K562 (cell line): ENCODE results near the gene MKNK1. TPM values are rescaled to one million over a fixed set of nuclear protein-coding genes. Genes with fewer than 3 reads are reported as not detected.

Source experiments
- EHMT2 ChIP-seq: fragments of 450-650 bp; IDR thresholded peaks from 2 replicates; pipeline ENCODE4 v1.6.1; 2018; ENCODE audit warnings: antibody characterized with exemption
- FOXK2 ChIP-seq, 2 experiments: fragments of 450-650 bp; IDR thresholded peaks in 1 of 2; conservative IDR thresholded peaks in 1 of 2; 2 replicates each; pipeline ENCODE4 v1.6.1; 2016; ENCODE audit warnings: low read depth in 2 of 2, mild to moderate bottlenecking in 1 of 2
- KDM4B ChIP-seq, 2 experiments: fragments of 450-650 bp in 1 of 2; sonication (generic) in 1 of 2; IDR thresholded peaks; 2 replicates each; pipeline ENCODE4 v1.6.1; 2016 to 2017; ENCODE audit warnings: borderline replicate concordance in 2 of 2, antibody characterized with exemption in 1 of 2, low read depth in 1 of 2, mild to moderate bottlenecking in 1 of 2
- MBD2 ChIP-seq: sonication (generic); IDR thresholded peaks from 2 replicates; pipeline ENCODE4 v1.6.1; 2016; ENCODE audit warnings: low read depth, borderline replicate concordance
- MTF1 ChIP-seq: fragments of 250-450 bp; sonication (Bioruptor Pico); IDR thresholded peaks from 2 replicates; pipeline ENCODE4 v1.9.0; 2021; ENCODE audit warnings: moderate library complexity, mild to moderate bottlenecking, inconsistent platforms, borderline replicate concordance
- PTRF ChIP-seq: fragments of 450-650 bp; IDR thresholded peaks from 2 replicates; pipeline ENCODE4 v1.6.1; 2016; ENCODE audit warnings: mild to moderate bottlenecking, missing genetic modification characterization, missing compliant biosample characterization
- TEAD1 ChIP-seq, 2 experiments: fragments of 450-650 bp in 1 of 2; sonication (generic) in 1 of 2; formaldehyde crosslinking; IDR thresholded peaks; 2 replicates each; pipeline versions ENCODE4 v1.4.0 to v1.8.0; 2020 to 2022; ENCODE audit warnings: mild to moderate bottlenecking in 2 of 2, missing genetic modification reagents in 1 of 2
- polyA plus RNA-seq, 8 experiments: library from polyadenylated mRNA; depleted of rRNA in 4 of 8; stranded (reverse) in 5 of 8; unstranded in 3 of 8; fragments of >200 nt; fragmentation: Nextera tagmentation in 2 of 8; fragmentation: Illumina TruSeq in 1 of 8; extraction: Ambion mirVana in 2 of 8; extraction: Trizol in 1 of 8; gene quantifications; 2 replicates each; pipeline versions ENCODE4 v1.2.1 to v1.2.3, GENCODE V29; 2011 to 2014; ENCODE audit warnings: inconsistent platforms in 1 of 8, missing spikeins in 1 of 8
- total RNA-seq, 7 experiments: library from RNA; depleted of rRNA in 6 of 7; stranded (reverse); fragments of >200 nt in 6 of 7; fragmentation: Illumina TruSeq in 2 of 7; extraction: Trizol in 2 of 7; gene quantifications; 2 replicates each; pipeline versions ENCODE4 v1.2.1 to v1.2.3, GENCODE V29; 2011 to 2021; ENCODE audit warnings: low replicate concordance in 1 of 7
- TF ChIP-seq, protein P1 (sequence below): fragments of 450-650 bp; IDR thresholded peaks from 2 replicates; pipeline ENCODE4 v1.7.1; 2018; ENCODE audit warnings: mild to moderate bottlenecking, low read depth; ENCODE audit not compliant: partially characterized antibody
- TF ChIP-seq, protein P2 (sequence below), 3 experiments: IDR thresholded peaks in 2 of 3; conservative IDR thresholded peaks in 1 of 3; 2 replicates each; pipeline ENCODE4 v1.5.1; 2011 to 2012; ENCODE audit warnings: low read length in 3 of 3, mild to moderate bottlenecking in 3 of 3, control low read depth in 2 of 3, improper control_type of control experiment in 1 of 3, inconsistent platforms in 1 of 3, low read depth in 1 of 3, mixed read lengths in 1 of 3, moderate library complexity in 1 of 3; ENCODE audit not compliant: insufficient read depth in 2 of 3
- TF ChIP-seq, protein P3 (sequence below): fragments of 200-600 bp; sonication (generic); IDR thresholded peaks from one replicate; pipeline ENCODE4 v1.6.1; 2012; ENCODE audit warnings: mild to moderate bottlenecking, low read depth, low read length, inconsistent platforms

MKNK1 gene
- total and polyA plus RNA-seq, 9 of the 15 experiments (the other 6 are each of a cell fraction or from before 2014, with no cell fraction given): 27.7 to 51.3 (median 43.7) TPM

DNA sequence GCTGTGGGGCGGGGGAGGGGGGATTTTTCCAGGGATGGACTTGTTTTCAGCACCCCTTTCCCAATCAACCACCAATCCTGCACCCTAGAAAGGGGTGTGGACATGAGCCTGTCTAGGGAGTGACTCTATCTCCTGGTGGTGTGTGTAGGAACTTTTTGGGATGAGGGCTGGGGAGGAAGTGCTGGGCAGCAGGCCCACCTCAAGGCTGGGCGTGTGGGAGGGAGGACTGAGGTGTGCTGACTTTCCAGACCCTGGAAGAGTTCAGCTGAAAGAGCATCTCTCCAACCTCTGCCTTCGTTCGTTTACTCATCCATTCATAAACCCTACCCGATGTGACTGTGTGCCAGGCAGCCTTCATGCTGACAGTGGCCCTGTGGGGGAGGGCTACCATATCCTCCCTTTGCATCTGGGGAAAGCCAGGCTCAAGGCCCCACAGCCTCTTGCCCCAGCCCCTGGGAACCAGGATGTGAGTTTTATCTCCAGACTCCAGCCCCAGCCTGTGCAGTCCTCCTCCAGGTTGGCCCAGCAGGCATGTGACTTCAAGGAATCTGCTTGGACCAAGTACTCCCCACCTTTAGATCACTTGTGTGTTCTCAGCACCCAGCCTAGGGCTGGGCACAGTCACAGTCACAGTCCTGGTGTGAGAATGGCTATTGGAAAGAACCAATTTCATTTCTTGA is 59.4 kb downstream of the MKNK1 start (continued):
- TF ChIP-seq, protein P1, sequence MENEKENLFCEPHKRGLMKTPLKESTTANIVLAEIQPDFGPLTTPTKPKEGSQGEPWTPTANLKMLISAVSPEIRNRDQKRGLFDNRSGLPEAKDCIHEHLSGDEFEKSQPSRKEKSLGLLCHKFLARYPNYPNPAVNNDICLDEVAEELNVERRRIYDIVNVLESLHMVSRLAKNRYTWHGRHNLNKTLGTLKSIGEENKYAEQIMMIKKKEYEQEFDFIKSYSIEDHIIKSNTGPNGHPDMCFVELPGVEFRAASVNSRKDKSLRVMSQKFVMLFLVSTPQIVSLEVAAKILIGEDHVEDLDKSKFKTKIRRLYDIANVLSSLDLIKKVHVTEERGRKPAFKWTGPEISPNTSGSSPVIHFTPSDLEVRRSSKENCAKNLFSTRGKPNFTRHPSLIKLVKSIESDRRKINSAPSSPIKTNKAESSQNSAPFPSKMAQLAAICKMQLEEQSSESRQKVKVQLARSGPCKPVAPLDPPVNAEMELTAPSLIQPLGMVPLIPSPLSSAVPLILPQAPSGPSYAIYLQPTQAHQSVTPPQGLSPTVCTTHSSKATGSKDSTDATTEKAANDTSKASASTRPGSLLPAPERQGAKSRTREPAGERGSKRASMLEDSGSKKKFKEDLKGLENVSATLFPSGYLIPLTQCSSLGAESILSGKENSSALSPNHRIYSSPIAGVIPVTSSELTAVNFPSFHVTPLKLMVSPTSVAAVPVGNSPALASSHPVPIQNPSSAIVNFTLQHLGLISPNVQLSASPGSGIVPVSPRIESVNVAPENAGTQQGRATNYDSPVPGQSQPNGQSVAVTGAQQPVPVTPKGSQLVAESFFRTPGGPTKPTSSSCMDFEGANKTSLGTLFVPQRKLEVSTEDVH: no peak
- TF ChIP-seq TEAD1 (CRISPR knock-in tag; IDR thresholded peaks at IDR 0.05): peak in 1 of 2 experiments; percentile 82; a peak in 1 of 4 replicates
- TF ChIP-seq MTF1 (CRISPR knock-in tag): no peak
- peak; percentile 66 for TF ChIP-seq MBD2
- no peak for TF ChIP-seq PTRF (tag)
- TF ChIP-seq, protein P2, sequence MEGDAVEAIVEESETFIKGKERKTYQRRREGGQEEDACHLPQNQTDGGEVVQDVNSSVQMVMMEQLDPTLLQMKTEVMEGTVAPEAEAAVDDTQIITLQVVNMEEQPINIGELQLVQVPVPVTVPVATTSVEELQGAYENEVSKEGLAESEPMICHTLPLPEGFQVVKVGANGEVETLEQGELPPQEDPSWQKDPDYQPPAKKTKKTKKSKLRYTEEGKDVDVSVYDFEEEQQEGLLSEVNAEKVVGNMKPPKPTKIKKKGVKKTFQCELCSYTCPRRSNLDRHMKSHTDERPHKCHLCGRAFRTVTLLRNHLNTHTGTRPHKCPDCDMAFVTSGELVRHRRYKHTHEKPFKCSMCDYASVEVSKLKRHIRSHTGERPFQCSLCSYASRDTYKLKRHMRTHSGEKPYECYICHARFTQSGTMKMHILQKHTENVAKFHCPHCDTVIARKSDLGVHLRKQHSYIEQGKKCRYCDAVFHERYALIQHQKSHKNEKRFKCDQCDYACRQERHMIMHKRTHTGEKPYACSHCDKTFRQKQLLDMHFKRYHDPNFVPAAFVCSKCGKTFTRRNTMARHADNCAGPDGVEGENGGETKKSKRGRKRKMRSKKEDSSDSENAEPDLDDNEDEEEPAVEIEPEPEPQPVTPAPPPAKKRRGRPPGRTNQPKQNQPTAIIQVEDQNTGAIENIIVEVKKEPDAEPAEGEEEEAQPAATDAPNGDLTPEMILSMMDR (IDR thresholded peaks at IDR 0.05 in 2 of 3, conservative IDR thresholded peaks at IDR 0.05 in 1 of 3; ENCODE audit: insufficient read depth in 2 of 3, low read depth in 1 of 3, low read length in 3 of 3): no peak
- no peak; a peak in 1 of 4 replicates for TF ChIP-seq FOXK2 (conservative IDR thresholded peaks at IDR 0.05 in 1 of 2, IDR thresholded peaks at IDR 0.05 in 1 of 2; ENCODE audit: low read depth in 2 of 2)
- 0 out of 4 replicates have a peak, but pooled peaks of 1 of the 2 experiments have one; percentile 41 for TF ChIP-seq KDM4B (IDR thresholded peaks at IDR 0.05; ENCODE audit: borderline replicate concordance in 2 of 2, low read depth in 1 of 2)
- TF ChIP-seq, protein P3, sequence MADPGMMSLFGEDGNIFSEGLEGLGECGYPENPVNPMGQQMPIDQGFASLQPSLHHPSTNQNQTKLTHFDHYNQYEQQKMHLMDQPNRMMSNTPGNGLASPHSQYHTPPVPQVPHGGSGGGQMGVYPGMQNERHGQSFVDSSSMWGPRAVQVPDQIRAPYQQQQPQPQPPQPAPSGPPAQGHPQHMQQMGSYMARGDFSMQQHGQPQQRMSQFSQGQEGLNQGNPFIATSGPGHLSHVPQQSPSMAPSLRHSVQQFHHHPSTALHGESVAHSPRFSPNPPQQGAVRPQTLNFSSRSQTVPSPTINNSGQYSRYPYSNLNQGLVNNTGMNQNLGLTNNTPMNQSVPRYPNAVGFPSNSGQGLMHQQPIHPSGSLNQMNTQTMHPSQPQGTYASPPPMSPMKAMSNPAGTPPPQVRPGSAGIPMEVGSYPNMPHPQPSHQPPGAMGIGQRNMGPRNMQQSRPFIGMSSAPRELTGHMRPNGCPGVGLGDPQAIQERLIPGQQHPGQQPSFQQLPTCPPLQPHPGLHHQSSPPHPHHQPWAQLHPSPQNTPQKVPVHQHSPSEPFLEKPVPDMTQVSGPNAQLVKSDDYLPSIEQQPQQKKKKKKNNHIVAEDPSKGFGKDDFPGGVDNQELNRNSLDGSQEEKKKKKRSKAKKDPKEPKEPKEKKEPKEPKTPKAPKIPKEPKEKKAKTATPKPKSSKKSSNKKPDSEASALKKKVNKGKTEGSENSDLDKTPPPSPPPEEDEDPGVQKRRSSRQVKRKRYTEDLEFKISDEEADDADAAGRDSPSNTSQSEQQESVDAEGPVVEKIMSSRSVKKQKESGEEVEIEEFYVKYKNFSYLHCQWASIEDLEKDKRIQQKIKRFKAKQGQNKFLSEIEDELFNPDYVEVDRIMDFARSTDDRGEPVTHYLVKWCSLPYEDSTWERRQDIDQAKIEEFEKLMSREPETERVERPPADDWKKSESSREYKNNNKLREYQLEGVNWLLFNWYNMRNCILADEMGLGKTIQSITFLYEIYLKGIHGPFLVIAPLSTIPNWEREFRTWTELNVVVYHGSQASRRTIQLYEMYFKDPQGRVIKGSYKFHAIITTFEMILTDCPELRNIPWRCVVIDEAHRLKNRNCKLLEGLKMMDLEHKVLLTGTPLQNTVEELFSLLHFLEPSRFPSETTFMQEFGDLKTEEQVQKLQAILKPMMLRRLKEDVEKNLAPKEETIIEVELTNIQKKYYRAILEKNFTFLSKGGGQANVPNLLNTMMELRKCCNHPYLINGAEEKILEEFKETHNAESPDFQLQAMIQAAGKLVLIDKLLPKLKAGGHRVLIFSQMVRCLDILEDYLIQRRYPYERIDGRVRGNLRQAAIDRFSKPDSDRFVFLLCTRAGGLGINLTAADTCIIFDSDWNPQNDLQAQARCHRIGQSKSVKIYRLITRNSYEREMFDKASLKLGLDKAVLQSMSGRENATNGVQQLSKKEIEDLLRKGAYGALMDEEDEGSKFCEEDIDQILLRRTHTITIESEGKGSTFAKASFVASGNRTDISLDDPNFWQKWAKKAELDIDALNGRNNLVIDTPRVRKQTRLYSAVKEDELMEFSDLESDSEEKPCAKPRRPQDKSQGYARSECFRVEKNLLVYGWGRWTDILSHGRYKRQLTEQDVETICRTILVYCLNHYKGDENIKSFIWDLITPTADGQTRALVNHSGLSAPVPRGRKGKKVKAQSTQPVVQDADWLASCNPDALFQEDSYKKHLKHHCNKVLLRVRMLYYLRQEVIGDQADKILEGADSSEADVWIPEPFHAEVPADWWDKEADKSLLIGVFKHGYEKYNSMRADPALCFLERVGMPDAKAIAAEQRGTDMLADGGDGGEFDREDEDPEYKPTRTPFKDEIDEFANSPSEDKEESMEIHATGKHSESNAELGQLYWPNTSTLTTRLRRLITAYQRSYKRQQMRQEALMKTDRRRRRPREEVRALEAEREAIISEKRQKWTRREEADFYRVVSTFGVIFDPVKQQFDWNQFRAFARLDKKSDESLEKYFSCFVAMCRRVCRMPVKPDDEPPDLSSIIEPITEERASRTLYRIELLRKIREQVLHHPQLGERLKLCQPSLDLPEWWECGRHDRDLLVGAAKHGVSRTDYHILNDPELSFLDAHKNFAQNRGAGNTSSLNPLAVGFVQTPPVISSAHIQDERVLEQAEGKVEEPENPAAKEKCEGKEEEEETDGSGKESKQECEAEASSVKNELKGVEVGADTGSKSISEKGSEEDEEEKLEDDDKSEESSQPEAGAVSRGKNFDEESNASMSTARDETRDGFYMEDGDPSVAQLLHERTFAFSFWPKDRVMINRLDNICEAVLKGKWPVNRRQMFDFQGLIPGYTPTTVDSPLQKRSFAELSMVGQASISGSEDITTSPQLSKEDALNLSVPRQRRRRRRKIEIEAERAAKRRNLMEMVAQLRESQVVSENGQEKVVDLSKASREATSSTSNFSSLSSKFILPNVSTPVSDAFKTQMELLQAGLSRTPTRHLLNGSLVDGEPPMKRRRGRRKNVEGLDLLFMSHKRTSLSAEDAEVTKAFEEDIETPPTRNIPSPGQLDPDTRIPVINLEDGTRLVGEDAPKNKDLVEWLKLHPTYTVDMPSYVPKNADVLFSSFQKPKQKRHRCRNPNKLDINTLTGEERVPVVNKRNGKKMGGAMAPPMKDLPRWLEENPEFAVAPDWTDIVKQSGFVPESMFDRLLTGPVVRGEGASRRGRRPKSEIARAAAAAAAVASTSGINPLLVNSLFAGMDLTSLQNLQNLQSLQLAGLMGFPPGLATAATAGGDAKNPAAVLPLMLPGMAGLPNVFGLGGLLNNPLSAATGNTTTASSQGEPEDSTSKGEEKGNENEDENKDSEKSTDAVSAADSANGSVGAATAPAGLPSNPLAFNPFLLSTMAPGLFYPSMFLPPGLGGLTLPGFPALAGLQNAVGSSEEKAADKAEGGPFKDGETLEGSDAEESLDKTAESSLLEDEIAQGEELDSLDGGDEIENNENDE: no peak
- TF ChIP-seq EHMT2: no peak
